Lower leg skin (tissue), 3 donors: Measurements from ENCODE around the gene ADAM10.

Experiments
- POLR2A ChIP-seq, 2 donors: fragments of 450-650 bp; IDR thresholded peaks; one replicate each; pipeline ENCODE4 v1.6.1; 2016 to 2017; ENCODE audit warnings: antibody characterized with exemption in 2 of 2, mild to moderate bottlenecking in 1 of 2, moderate library complexity in 1 of 2
- TF ChIP-seq, protein P1 (sequence below), 3 donors: fragments of 450-650 bp; IDR thresholded peaks; one replicate each; pipeline ENCODE4 v1.5.1; 2016; ENCODE audit warnings: antibody characterized with exemption in 3 of 3, mild to moderate bottlenecking in 3 of 3, moderate library complexity in 2 of 3

DNA sequence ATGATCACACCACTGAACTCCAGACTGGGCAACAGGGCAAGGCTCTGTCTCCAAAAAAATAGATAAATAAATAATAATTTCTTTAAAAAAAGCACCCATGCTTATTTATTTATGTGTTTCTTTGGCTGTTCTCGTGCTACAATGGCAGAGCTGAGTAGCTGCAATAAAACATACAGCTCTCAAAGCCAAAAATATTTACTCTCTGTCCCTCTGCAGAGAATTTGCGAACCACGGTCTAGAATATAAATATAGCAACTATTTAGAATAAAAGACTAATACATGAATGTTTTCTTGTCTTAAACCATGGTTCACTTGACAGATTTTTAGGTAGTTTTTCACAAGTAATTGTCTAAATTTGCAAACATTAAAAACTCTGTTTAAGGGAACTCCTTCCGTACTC, 72.7 kb downstream of the ADAM10 start:
- TF ChIP-seq, protein P1, sequence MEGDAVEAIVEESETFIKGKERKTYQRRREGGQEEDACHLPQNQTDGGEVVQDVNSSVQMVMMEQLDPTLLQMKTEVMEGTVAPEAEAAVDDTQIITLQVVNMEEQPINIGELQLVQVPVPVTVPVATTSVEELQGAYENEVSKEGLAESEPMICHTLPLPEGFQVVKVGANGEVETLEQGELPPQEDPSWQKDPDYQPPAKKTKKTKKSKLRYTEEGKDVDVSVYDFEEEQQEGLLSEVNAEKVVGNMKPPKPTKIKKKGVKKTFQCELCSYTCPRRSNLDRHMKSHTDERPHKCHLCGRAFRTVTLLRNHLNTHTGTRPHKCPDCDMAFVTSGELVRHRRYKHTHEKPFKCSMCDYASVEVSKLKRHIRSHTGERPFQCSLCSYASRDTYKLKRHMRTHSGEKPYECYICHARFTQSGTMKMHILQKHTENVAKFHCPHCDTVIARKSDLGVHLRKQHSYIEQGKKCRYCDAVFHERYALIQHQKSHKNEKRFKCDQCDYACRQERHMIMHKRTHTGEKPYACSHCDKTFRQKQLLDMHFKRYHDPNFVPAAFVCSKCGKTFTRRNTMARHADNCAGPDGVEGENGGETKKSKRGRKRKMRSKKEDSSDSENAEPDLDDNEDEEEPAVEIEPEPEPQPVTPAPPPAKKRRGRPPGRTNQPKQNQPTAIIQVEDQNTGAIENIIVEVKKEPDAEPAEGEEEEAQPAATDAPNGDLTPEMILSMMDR (IDR thresholded peaks at IDR 0.05): no peak
- no peak for TF ChIP-seq POLR2A (IDR thresholded peaks at IDR 0.05)
